Motor neuron (in vitro differentiated cells): ENCODE data around the gene ABCB11. TPM values are rescaled to one million over a fixed set of nuclear protein-coding genes. Genes with fewer than 3 reads are reported as not detected.

Source experiments
- ATAC-seq, 8 experiments: fragments of 200-7000 bp; cut with Tn5 transposase; replicated peaks in 6 of 8; 2 replicates each; pipeline ENCODE4 v1.8.0; 2021; ENCODE audit warnings: mild to moderate bottlenecking in 8 of 8, moderate library complexity in 8 of 8
- H3K27ac ChIP-seq, 2 donors: fragments of 250-450 bp; sonication (Bioruptor Pico); 2 replicates each; pipeline ENCODE4 v1.9.0; 2021; ENCODE audit warnings: antibody characterized with exemption in 2 of 2, mild to moderate bottlenecking in 2 of 2, moderate library complexity in 1 of 2
- H3K4me1 ChIP-seq, 2 donors: fragments of 250-450 bp; sonication (Bioruptor Pico); replicated peaks in 1 of 2; 2 replicates each; pipeline ENCODE4 v1.6.1; 2021; ENCODE audit warnings: antibody characterized with exemption in 2 of 2, mild to moderate bottlenecking in 2 of 2, moderate library complexity in 1 of 2
- H3K4me3 ChIP-seq, 5 donors: fragments of 250-450 bp; sonication (Bioruptor Pico); 2 replicates each; pipeline ENCODE4 v1.9.0; 2021; ENCODE audit warnings: antibody characterized with exemption in 5 of 5, mild to moderate bottlenecking in 5 of 5, moderate library complexity in 4 of 5
- WGBS, 10 experiments: fragments of 450-650 bp; shearing (Covaris generic); methylation state at CpG; one replicate each; pipeline ENCODE4 v1.0.0; 2022; 5-methylcytosine and 5-hydroxymethylcytosine counted together
- in situ Hi-C, 9 experiments: fragments of 400-800 bp; cut with MboI; loops; one replicate each; pipeline ENCODE4 v1.15.0; 2021; ENCODE audit warnings: low sequenced_read_pairs in 9 of 9, low pct_unique_long_range_greater_than_20kb in 2 of 9; ENCODE audit not compliant: unreplicated experiment in 9 of 9
- total RNA-seq, 8 experiments: library from RNA; unstranded; fragments of 300-600 nt; gene quantifications; 2 replicates each; pipeline versions ENCODE4 v1.2.3 to v1.2.4, GENCODE V29; 2022

The ABCB11 gene
- total RNA-seq, 8 experiments from 2014 or later = 0.04 to 0.47 (median 0.10) TPM; not detected in 3

DNA sequence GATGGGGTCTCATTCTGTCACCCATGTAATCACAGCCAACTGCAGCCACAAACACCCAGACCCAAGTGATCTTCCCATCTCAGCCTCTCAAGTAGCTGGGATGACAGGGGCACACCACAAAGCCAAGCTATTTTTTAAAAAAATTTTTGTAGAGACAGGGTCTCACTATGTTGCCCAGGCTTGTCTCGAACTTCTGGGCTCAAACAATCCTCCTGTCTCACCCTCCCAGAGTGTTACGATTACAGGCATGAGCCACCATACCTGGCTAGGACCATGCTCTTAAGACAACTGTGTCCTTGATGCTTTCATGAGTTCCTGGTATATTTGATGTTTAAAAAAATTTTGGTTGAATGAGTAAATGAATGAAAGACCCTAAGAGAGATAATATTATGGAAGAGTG, 19.4 kb downstream of the ABCB11 start:
- 86 to 100% (median 100%) methylated on average over 1 to 2 of the region's 2 CpGs; no CpG with 5 or more reads in 5 of the 10 experiments for WGBS, 10 experiments
- no peak overlapping the region for H3K4me3 ChIP-seq
- ATAC-seq = no peak
- no peak overlapping the region for H3K27ac ChIP-seq
- H3K4me1 ChIP-seq = no peaks in the 10 kb centered on the region
- in situ Hi-C loops = no loop called here

DNA sequence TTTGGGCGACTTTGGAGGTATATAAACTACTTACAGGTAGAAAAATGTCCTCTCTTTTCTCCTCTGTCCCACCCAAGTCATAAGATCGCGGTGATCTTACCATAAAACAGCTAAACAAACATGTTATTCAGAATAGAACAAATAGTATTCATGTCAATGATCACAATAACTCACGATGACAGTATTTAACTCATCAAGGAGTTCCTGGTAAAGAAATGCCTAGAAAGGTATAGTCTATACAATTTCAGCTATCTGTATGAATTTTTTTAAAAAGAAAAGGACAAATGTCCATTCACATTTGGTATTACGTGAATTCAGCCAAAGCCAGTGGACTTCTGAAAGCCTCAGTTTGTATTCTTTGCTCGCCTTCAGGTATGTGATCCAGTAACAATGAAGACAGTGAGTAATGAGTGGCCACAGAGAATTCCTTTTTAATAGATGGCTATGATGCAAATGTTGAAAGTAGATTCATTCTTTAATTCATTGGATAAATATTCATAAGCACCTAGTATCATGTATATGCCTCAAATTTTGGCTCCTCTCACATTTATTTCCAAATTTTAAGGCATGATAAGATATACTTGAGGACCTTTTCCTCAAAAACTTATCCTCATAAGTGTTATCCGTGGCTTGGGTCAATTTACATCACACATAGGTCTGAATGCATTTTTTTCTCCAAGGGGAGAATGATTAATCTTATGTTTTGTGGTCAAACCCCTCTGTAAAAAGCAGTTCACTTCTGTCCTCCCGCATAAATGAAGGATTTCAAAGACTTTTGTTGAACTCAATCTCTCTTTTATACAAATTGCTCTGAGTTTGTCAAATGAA, 20.3 kb downstream of the ABCB11 start:
- H3K4me3 ChIP-seq = no peak overlapping the region
- H3K4me1 ChIP-seq = no peaks in the 10 kb centered on the region
- 11 to 92% (median 61%) methylated on average over 4 to 8 of the region's 8 CpGs; no CpG with 5 or more reads in 1 of the 10 experiments for WGBS, 10 experiments
- in situ Hi-C loops = no loop called here
- H3K27ac ChIP-seq = no peak overlapping the region
- no peak for ATAC-seq

DNA sequence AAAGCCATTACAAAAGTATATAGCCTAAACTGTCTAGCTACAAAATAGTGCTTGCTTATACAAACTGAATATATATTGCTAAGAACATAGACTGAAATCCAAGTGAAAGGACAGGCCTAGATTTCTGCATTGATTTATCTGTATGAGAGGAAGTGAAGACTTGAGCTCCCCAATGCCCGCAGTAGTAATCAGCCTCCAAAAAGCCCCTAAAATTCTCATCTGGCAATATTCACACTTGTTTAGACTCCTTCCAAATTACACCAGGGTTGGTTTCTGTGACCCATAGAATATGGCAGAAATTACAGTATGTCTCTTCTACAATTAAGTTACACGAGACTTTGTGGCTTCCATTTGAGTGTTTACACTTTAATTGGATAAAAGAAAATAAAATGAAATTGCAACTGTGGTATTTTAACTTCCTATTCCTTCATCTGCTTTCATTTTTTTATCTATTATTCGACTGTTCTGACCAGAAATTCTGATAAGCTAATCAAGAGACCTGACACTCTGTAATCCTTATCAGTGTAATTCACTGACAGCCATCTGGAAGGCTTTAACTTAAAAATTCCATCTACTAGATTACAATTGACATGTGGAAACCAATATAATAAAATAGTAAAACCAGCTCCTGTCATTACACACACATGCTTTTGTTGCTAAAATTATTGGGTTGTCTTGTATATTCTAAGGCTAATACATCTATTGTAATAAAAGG, 21.1 kb downstream of the ABCB11 start:
- in situ Hi-C loops = no loop called here
- WGBS, 10 experiments = 0 to 88% (median 69%) methylated on average over 1 to 3 of the region's 3 CpGs; no CpG with 5 or more reads in 1 of the 10 experiments
- Histone ChIP-seq H3K27ac (no peak overlapping the region), H3K4me3 (no peak overlapping the region), H3K4me1 (no peaks in the 10 kb centered on the region)
- ATAC-seq = no peak

DNA sequence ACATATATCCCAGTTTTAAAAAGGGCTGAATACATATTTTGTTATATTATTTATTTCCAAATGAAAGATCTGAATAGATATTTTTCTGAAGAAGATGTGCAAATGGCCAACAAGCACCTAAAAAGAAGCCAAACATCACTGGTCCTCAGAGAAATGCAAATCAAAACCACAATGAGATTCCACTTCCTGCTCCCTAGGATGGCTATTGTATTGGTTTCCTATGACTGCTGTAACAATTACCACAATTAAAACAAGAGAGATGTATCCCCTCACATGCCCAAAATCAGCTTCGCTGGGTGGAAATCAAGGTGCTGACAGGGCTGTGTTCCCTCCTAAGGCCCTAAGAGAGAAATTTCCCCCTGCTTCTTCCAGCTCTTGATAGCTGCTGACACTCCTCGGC, 23.2 kb downstream of the ABCB11 start:
- 0 to 100% (median 69%) methylated on average over 1 to 2 of the region's 2 CpGs; no CpG with 5 or more reads in 2 of the 10 experiments for WGBS, 10 experiments
- H3K27ac ChIP-seq = no peak overlapping the region
- H3K4me1 ChIP-seq = no peaks in the 10 kb centered on the region
- H3K4me3 ChIP-seq = no peak overlapping the region
- no peak for ATAC-seq
- in situ Hi-C loops = no loop called here

DNA sequence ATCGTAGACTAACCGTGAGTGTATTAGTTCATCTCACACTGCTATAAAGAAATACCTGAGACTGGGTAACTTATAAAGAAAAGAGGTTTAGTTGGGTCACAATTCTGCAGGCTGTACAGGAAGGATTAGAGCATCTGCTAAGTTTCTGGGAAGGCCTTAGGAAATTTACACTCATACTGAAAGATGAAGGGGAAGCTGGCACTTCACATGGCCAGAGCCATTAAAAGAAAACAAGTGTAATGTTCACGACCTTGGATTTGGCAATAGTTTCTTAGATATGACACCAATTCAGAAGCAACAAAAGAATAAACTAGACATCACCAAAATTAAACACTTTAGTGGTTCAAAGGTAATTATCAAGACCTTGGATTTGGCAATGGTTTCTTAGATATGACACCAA, 23.8 kb downstream of the ABCB11 start:
- in situ Hi-C loops = no loop called here
- Histone ChIP-seq H3K4me1 (no peaks in the 10 kb centered on the region), H3K27ac (no peak overlapping the region), H3K4me3 (no peak overlapping the region)
- ATAC-seq = no peak
- WGBS, 10 experiments = 0 to 100% (median 57%) methylated on average over 1 to 3 of the region's 3 CpGs; no CpG with 5 or more reads in 1 of the 10 experiments

DNA sequence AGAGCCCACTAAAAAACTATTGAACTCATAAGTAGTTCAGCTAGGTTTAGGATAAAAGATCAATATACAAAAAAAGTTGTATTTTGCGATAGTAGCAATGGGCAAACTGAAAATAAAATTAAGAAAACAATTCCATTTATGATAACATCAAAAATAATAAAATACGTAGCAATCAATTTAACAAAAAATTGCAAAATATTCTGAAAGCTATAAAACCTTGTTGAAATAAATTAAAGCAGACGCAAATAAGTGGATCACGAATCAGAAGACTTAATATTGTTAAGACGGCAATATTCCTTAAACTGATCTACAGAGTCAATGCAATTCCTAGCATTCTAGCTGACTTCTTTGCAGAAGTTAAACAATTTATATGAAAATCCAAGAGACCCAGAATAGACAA, 24.5 kb downstream of the ABCB11 start:
- 30 to 98% (median 95%) methylated on average over 5 of the region's 5 CpGs; no CpG with 5 or more reads in 1 of the 10 experiments for WGBS, 10 experiments

DNA sequence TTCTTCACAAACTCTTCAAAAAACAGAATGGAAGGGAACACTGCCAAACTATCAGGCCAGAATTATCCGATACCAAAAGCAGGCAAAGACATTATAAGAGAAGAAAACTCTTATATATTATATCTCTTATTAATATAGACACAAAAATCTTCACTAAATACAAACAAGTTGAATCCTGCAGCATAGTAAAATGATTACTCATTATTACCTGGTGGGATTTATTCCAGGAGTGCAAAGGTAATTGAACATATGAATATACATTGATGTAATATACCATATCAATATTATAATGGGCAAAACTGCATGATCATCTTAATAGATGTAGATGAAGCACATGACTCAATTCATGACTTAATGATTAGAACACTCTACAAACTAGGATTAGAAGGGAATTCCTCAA, 25.1 kb downstream of the ABCB11 start:
- no peaks in the 10 kb centered on the region for H3K4me1 ChIP-seq
- WGBS, 10 experiments = 9 to 100% (median 75%) methylated on average over 1 of the region's 1 CpG; no CpG with 5 or more reads in 1 of the 10 experiments
- H3K27ac ChIP-seq = no peak overlapping the region
- in situ Hi-C loops = no loop called here
- H3K4me3 ChIP-seq = no peak overlapping the region
- no peak for ATAC-seq

More for the DNA sequence above, 24.5 kb downstream of the ABCB11 start:
- in situ Hi-C loops = no loop called here
- no peak for ATAC-seq
- Histone ChIP-seq H3K4me1 (no peaks in the 10 kb centered on the region), H3K4me3 (no peak overlapping the region), H3K27ac (no peak overlapping the region)

DNA sequence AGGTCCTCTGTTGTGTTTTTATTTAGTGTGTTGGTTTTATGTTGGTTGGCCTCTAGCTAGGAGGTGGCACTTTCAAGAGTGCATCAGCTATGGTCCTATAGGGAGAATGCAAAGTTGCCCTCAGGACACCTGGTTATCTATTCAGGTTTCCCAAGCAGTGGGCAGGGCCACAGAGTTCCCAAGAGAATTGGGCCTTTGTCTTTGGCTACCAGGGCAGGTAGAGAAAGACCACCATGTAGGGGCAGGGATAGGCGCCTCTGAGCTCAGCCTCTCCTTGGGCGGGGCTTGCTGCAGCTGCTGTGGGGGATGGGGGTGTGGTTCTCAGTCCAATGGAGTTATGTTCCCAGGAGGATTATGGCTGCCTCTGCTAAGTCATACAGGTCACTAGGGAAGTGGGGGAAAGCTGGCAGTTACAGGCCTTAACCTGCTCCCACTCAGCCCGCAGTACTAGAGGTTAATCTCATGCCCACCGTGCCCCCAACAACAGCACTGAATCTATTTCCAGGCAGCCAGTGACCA, 26.0 kb downstream of the ABCB11 start:
- 7 to 100% (median 76%) methylated on average over 1 to 2 of the region's 4 CpGs; no CpG with 5 or more reads in 4 of the 10 experiments for WGBS, 10 experiments
- no peak overlapping the region for H3K4me3 ChIP-seq

DNA sequence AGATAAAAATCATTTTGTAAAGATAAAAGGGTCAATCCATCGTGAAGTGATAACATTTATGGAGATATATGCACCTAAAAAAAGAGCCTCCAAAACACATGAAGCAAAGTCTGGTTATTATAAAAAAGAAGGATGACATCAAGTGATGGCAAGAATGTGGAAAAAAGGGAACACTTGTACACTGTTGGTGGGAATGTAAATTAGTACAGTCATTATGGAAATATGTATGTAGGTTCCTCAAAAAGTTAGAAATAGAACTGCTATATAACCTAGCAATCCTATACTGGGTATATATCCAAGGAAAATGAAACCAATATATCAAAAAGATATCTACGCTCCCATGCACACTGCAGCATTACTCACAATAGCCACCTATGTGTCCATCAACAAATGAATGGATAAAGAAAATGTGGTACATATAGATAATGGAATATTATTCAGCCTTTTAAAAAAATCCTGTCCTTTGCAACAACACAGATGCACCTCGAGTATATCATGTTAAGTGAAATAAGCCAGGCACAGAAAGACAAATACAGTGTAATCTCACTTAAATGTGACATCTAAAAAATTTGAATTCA, 28.9 kb downstream of the ABCB11 start:
- in situ Hi-C loops = no loop called here
- peaks cover 0 to under 1% of the 10 kb centered on the region in 2 donors for H3K4me1 ChIP-seq
- ATAC-seq = no peak
- H3K27ac ChIP-seq = no peak overlapping the region
- H3K4me3 ChIP-seq = no peak overlapping the region
- 4 to 100% (median 66%) methylated on average over 1 to 3 of the region's 3 CpGs for WGBS, 10 experiments

More for the DNA sequence above, 26.0 kb downstream of the ABCB11 start:
- Histone ChIP-seq H3K27ac (no peak overlapping the region), H3K4me1 (no peaks in the 10 kb centered on the region)
- in situ Hi-C loops = no loop called here
- ATAC-seq = no peak

DNA sequence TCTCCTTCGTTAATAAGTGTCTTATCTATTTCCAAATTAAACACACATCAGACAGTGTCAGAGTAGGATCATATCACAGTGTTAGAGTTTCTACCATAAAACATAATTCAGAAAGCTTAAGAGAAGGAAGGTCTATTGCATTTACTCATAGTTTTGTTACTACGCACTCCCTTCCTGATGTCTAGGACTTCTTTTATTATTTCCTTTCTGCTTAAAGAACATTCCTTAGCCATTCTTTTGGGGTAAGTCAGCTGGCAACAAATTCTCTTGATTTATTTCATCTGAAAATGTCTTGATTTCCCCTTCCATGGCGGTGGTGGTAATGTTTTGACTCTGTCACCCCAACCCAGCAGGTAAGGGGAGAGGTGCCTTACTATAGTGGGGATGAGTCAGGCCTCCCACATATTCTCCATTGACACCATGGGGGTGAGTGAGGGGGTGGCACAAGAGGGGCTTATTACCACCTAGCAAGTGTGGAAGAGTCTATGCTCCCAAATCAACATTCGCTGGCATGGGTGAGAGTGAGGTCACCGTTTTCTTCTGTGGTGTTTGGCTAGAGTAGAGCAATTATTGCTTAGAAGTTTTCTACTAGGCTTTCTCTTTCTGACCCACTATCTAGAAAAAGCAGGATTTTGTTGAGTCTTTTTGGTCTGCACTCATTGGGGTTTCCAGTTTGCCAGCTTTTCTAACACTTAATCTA, 29.9 kb downstream of the ABCB11 start:
- 13 to 100% (median 94%) methylated on average over 2 to 5 of the region's 5 CpGs for WGBS, 10 experiments
- ATAC-seq = no peak
- Histone ChIP-seq H3K4me1 (peaks cover 6 to 9% of the 10 kb centered on the region in 2 donors), H3K4me3 (no peak overlapping the region), H3K27ac (no peak overlapping the region)
- in situ Hi-C loops = no loop called here

DNA sequence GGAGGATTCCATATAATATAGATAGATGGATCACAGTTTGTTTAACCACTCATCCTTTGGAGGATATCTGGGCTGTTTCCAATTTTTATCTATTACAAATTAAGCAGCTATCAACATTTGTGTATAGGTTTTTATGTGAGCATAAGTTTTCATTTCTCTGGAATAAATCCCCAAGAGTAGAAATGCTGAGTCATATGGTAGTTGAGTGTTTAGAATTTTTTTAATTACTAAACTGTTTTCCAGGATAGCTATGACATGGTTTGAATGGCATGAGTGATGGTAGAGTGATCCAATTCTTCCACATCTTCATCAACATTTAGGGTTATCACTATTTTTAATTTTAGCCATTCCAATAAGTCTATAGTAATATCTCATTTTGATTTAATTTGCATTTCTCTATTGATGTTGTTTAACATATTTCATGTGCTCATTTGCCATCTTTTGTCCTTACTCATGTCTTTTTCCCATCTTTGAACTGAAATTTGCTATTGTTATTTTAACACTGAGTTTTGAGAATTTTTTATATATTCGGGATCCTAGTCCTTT, 31.4 kb downstream of the ABCB11 start:
- ATAC-seq = no peak
- no peak overlapping the region for H3K4me3 ChIP-seq
- H3K27ac ChIP-seq = no peak overlapping the region
- 0 to 86% (median 67%) methylated on average over 1 of the region's 1 CpG; no CpG with 5 or more reads in 1 of the 10 experiments for WGBS, 10 experiments
- peaks cover 6 to 10% of the 10 kb centered on the region in 2 donors for H3K4me1 ChIP-seq
- in situ Hi-C loops = no loop called here

DNA sequence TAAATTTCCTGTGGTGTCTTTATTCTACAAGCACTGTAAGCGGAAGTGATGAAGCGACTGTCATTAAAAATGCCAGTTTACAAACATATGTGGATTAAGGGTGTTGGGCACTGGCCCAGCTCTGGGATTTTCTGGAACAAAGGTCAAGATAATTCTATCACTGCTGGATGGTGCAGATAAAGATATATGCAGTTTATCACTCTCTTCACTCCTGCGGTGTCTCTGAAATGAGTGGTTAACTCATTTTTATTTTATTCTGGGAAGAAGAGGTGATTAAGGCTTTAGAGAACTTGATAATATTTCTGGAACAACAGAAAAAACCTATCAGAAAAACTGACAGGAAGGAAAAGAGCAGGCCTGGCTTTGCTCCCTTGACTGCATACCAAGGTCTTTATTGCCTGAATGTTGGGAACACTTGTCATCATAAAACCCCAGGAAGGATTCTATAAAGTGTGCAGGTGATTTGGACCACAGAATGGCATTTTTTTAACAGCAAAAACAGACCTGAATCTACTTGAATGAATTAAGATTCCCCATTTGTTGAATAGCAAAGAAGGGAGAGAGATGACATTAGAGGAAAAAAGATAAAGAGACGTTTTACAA, 32.4 kb downstream of the ABCB11 start:
- no peak for ATAC-seq
- H3K4me1 ChIP-seq = peaks cover 6 to 10% of the 10 kb centered on the region in 2 donors
- H3K4me3 ChIP-seq = no peak overlapping the region
- H3K27ac ChIP-seq = no peak overlapping the region
- in situ Hi-C loops = no loop called here
- 0 to 100% (median 86%) methylated on average over 1 to 4 of the region's 4 CpGs for WGBS, 10 experiments
